Tongue (tissue), 2 donors: ENCODE measurements around the gene RRAGC. TPM values are rescaled to one million over a fixed set of nuclear protein-coding genes. Genes with fewer than 3 reads are reported as not detected.

Experiments used
- DNase-seq: peaks from one replicate; pipeline ENCODE4 v3.0.0-alpha.2; 2015
- total RNA-seq: library from RNA; depleted of rRNA; stranded (reverse); fragments of >200 nt; gene quantifications from one replicate; pipeline ENCODE4 v1.2.3, GENCODE V29; 2014

RRAGC gene, protein sequence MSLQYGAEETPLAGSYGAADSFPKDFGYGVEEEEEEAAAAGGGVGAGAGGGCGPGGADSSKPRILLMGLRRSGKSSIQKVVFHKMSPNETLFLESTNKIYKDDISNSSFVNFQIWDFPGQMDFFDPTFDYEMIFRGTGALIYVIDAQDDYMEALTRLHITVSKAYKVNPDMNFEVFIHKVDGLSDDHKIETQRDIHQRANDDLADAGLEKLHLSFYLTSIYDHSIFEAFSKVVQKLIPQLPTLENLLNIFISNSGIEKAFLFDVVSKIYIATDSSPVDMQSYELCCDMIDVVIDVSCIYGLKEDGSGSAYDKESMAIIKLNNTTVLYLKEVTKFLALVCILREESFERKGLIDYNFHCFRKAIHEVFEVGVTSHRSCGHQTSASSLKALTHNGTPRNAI
- 28.0 TPM for total RNA-seq

GRCh38 chr1:38859561-38860453 is at the start of gene RRAGC:
RRAGC (minus strand) TSS chr1:38859772; CDS start chr1:38859646, 126 bp downstream.
- peak; percentile 99 for DNase-seq

- DNase-seq, result no peak
Observed at GRCh38 chr1:38908821-38909220, 49.2 kb upstream of the RRAGC start.

DNA sequence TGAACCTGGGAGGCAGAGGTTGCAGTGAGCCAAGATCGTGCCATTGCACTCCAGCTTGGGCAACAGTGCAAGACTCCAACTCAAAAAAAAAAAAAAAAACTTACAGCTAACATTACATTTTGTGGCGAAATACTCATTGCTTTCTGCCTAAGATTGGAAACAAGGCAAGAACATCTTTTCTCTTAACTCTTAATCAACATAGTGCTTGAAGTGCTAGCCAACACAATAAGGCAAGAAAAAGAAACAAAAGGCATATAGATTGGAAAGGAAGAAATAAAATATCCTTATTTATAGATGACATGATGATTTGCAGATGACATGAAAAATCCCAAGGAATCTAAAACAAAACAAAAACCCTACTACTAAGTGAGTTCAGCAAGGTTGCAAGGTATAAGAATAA is 46.4 kb upstream of the RRAGC start:
- DNase-seq, result no peak

DNA sequence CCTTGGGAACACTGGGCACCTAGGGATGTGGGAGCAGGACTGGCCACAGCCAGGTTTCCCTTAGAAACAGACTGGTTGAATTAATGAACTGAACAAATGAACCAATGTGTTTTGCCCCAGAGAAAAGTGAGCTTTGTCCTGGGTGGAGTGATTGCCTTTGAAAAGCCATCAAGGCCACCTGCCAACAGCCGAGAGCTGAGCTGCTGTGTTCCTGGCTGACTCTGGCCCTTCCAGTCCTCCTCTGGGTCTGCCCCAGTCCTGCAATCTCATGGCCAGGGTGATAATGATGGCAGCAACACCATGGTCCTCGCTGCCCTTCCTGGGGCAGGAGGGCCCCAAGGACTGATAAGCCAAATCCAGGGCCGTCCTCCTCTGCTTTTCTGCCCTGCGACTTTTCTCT is 40.0 kb upstream of the RRAGC start:
- no peak for DNase-seq

DNA sequence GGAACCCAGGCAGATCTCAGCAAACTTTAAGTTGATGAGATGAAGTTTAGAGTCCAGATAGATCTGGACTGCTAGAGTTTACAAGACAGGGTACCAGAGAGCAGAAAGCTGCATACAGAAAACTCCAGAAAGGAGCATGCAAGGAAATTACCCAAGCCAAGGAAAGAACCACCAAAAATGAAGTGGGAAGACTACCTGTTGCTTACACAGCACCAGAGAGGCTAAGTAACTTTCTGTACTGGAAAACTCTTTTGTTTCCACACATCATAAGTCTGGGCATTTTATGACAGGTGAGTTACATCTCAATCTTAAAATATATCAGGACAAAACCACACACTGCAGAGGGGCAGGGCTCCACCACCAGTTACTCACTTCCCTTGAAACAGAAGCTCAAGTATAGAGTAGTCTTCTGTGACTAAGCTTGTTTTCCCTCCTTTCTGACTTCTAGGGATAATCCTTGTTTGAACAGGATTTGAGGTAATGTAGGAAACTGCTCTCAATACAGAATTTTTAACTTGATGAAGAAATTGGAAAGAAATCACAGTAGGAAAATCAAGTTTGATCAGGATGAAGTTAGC is 39.2 kb upstream of the RRAGC start:
- DNase-seq, result no peak

GRCh38 chr1:38896169-38896568 is 36.6 kb upstream of the RRAGC start:
- no peak for DNase-seq

GRCh38 chr1:38892976-38893375 is 33.4 kb upstream of the RRAGC start:
- DNase-seq, result no peak

- no peak for DNase-seq
Observed at GRCh38 chr1:38891753-38892152, 32.2 kb upstream of the RRAGC start.

GRCh38 chr1:38889589-38889988 is 30.0 kb upstream of the RRAGC start:
- no peak for DNase-seq

GRCh38 chr1:38888423-38889333 is 29.1 kb upstream of the RRAGC start:
- no peak for DNase-seq

DNA sequence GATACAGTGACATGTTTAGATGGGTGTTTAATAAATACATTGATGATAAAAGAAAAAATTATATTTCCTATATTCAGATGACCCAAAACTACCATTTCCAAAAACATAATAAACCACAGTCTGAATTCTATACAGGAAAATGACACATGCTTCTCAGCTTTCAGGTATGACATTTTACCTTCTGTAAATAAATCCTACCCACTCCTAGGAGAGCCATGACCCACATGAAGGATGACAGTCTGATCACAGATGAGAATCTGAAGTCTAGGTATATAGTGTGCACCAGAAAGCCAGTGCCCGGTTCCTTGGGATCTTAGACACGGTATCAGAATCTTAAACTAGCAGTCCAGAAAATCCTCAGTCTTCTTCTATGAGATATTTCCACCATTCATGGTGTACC is 25.5 kb upstream of the RRAGC start:
- DNase-seq, result no peak

GRCh38 chr1:38881487-38881886 is 21.9 kb upstream of the RRAGC start, which contains the start of gene GJA9:
GJA9 (minus strand) TSS chr1:38881587; CDS start chr1:38876098, 5,489 bp downstream.
- DNase-seq, result no peak

DNA sequence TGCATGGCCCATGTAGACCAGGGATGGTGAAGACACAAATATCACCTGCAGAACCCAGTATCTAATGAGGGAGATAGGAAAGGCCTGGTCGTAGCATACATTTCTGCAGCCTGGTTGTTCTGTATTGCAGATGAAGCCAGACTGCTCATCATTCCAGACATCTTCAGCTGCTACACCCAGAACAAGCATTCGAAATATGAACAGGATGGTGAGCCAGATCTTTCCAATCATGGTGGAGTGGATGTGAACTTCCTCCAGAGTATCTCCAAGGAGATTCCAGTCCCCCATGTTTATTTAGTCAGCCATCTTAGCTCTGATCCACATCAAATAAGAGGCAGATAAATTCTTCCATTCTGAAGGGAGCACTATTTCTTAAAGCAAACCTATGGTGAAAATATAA is 16.2 kb upstream of the RRAGC start:
- no peak for DNase-seq

GRCh38 chr1:38873027-38873969 is 13.7 kb upstream of the RRAGC start, which contains the start of gene MYCBP:
MYCBP (minus strand) TSS chr1:38873348; CDS start chr1:38873305, 43 bp downstream.
- peak; percentile 98 for DNase-seq

DNA sequence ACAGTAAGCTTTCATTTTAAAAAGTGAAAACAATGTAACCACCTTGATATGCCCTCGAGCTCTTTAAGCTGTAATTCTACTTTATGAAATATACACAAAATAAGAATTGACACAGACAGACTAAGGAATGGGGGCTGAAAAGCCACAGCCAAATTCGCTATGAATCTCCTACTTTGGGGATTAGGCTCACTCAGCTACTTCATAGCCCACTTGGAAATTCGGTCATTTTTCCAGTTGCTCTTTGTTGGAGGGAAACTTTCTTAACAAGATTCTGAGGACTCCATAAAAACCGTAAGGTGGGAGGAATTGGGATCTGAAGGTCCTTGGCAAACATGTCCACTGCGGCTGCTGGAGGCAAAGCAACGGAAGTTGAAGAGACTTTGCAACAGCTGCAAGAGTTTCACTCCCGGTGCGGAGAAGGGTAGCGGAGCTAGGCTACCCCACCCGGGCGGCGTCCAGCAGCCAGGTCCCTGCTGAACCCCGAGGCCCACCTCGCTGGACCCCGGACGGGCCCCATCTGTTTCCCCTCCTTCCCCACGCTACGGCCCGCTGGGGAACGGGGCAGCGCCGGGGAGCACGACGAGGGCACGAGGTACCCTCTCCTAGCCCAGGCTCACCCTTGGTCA is 12.9 kb upstream of the RRAGC start:
- peak; percentile 51 for DNase-seq

DNA sequence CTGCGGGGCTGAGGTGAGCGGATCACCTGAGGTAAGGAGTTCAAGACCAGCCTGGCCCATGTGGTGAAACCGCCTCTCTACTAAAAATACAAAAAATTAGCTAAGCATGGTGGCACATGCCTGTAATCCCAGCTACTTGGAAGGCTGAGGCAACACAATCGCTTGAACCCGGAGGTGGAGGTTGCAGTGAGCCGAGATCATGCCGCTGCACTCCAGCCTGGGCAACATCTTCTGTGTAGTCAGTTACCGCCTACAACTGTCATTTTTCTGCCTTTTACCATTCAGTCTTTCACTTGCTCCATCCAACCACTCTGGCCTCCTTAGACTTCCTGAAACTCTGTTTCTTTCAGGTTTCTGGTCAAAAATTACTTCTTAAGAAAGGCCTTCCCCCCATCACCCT is 11.4 kb upstream of the RRAGC start:
- DNase-seq, result no peak

GRCh38 chr1:38867208-38867607 is 7.6 kb upstream of the RRAGC start:
- DNase-seq, result no peak

DNA sequence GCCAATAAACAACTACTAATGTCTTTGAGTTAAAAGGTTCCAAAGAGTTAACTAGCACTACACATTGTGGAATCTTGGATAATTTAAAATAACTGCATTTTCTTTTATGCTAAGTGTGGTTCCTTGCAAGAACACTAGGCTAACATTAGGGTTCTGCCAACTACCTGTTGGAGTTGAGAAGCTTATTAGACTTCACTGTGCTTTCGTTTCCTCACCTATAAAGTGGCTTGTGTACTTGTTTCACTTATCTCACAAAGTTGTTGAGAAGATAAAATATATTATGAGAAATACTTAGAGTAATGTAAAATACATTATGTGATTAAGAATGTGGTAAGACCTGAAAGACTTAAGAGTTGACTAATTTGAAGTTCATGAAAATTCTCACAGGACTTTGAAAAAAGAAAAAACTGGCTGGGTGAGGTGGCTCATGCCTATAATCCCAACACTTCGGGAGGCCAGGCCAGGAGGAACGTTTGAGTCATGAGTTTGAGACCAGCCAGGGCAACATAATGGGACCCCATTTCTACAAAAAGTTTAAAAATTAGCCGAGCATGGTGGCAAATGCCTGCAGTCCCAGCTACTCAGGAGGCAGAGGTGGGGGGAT is 5.6 kb upstream of the RRAGC start:
- DNase-seq, result no peak

- DNase-seq, result no peak
Observed at GRCh38 chr1:38860454-38860795, 853 bp upstream of the RRAGC start.
